ENCODE measurements around the gene TULP3.

- TF ChIP-seq EZH2phosphoT487 (IDR thresholded peaks at IDR 0.05; ENCODE audit: borderline replicate concordance, low read depth, low read length) (no peak), CTCF (conservative IDR thresholded peaks at IDR 0.05; ENCODE audit: low read length) (no peak)
Measured at GRCh38 chr12:2857021-2857431, 33.7 kb upstream of the TULP3 start, which contains the start of gene TEX52.
